ENCODE results near the gene SOX18. TPM values are rescaled to one million over a fixed set of nuclear protein-coding genes. Genes with fewer than 3 reads are reported as not detected.
A peak's percentile ranks its signal among the peaks of the same experiment; 100 is the strongest.

SOX18 gene
- total and polyA plus RNA-seq, 2 of the 13 experiments (the other 11 are each of a cell fraction or from before 2014, with no cell fraction given): 1.6 to 1.9 TPM

- TF ChIP-seq MAFG (CRISPR knock-in tag; IDR thresholded peaks at IDR 0.05): no peak
- peak; percentile 71; the same call in 1 of the 2 replicates for TF ChIP-seq ZNF792 (CRISPR knock-in tag; IDR thresholded peaks at IDR 0.05)
- TF ChIP-seq PAF1 (CRISPR knock-in tag; IDR thresholded peaks at IDR 0.05): no peak
- no peak for TF ChIP-seq XRCC5 (optimal IDR thresholded peaks at IDR 0.05; ENCODE audit: low read length)
- TF ChIP-seq PPARG (CRISPR knock-in tag; conservative IDR thresholded peaks at IDR 0.05): peak; percentile 80
- no peak for TF ChIP-seq ZNF580 (CRISPR knock-in tag; IDR thresholded peaks at IDR 0.05; ENCODE audit: borderline replicate concordance, low read depth)
- peak; percentile 83; the same call in 1 of the 2 replicates for TF ChIP-seq ZNF446 (CRISPR knock-in tag; IDR thresholded peaks at IDR 0.05)
- peak; percentile 88; the same call in 1 of the 2 replicates for TF ChIP-seq ZNF614 (CRISPR knock-in tag; IDR thresholded peaks at IDR 0.05; ENCODE audit: borderline replicate concordance)
Measured at GRCh38 chr20:64055893-64056638, 6.6 kb upstream of the SOX18 start (continued).

- POLR2A ChIA-PET: interaction anchor here (1.1 to 9.4 kb wide), 6 partner anchors 6 to 348 kb away, joined by 3 to 252 read pairs (median 19); partner anchors contain the start of genes ARFRP1, C20orf204, TCEA2 and ZGPAT
- peak overlapping the region; percentile 40 to 69 (median 42); a peak in 5 of 6 replicates for H3K4me3 ChIP-seq (replicated peaks in 1 of 3; ENCODE audit: insufficient read depth in 1 of 3, low read depth in 2 of 3, low read length in 3 of 3)
- H3K4me1 ChIP-seq (ENCODE audit: insufficient read depth, low read length): peaks cover 91% of the 10 kb centered on the region
- DNase-seq (ENCODE audit: low spot score) (no peak), FAIRE-seq (no peak), ATAC-seq (no peak)
- peak overlapping the region; percentile 72 for H3K9ac ChIP-seq (ENCODE audit: insufficient read depth, low read depth, low read length)
- peak overlapping the region; percentile 77 for H3K27ac ChIP-seq (ENCODE audit: extremely low read length, insufficient read depth, low read length)
- intact Hi-C loops (cut with micrococcal nuclease; ENCODE audit: unreplicated experiment): loop anchor here (2.0 kb wide), 1 partner anchor 13 kb away; no protein-coding TSS in a partner anchor
- no peak overlapping the region for H2AFZ ChIP-seq (ENCODE audit: low read length)
- no peaks in the 10 kb centered on the region for H4K20me1 ChIP-seq (ENCODE audit: insufficient read depth, low read length)
- in situ Hi-C loops (cut with HindIII; ENCODE audit: extremely low pct_ligation_motif_present, low pct_unique_long_range_greater_than_20kb): loop anchor here (5.0 kb wide), 1 partner anchor 78 kb away; the partner anchor contains the start of gene SAMD10
- BruUV-seq (replicated peaks): no TSS peak
- no peaks in the 10 kb centered on the region for H3K36me3 ChIP-seq (replicated peaks in 1 of 2; ENCODE audit: control insufficient read depth in 1 of 2, insufficient read depth in 2 of 2, low read length in 2 of 2)
- no peaks in the 10 kb centered on the region for H3K79me2 ChIP-seq (ENCODE audit: insufficient read depth, low read length)
- CTCF ChIA-PET (ENCODE audit: low intra/inter-chr PET ratio, low total read pairs): interaction anchor here (2.0 to 3.7 kb wide), 2 partner anchors 14 to 75 kb away, joined by 13 to 33 read pairs; partner anchors contain the start of genes PRPF6 and SAMD10
- no peaks in the 10 kb centered on the region; a peak in 1 of 5 replicates for H3K27me3 ChIP-seq (ENCODE audit: control insufficient read depth in 1 of 2, insufficient read depth in 2 of 2, low read length in 2 of 2)
- H3K4me2 ChIP-seq (ENCODE audit: low read depth, low read length): peak overlapping the region; percentile 87
- 34% methylated on average over 5 of the region's 9 CpGs for WGBS (ENCODE audit: low lambda C conversion rate)
- no peaks in the 10 kb centered on the region for H3K9me3 ChIP-seq (ENCODE audit: low read length)
- TF ChIP-seq ZNF615 (CRISPR knock-in tag; IDR thresholded peaks at IDR 0.05; ENCODE audit: borderline replicate concordance): 0 out of 2 replicates have a peak, but pooled peaks have one; percentile 75
- 0 out of 2 replicates have a peak, but pooled peaks have one; percentile 22 for TF ChIP-seq ZNF12 (CRISPR knock-in tag; IDR thresholded peaks at IDR 0.05)
- peak; percentile 100 for TF ChIP-seq KDM1A (CRISPR knock-in tag; IDR thresholded peaks at IDR 0.05)
- TF ChIP-seq TBX3 (IDR thresholded peaks at IDR 0.05; ENCODE audit: borderline replicate concordance): peak; percentile 22; the same call in 1 of the 2 replicates
- no peak for TF ChIP-seq ZNF543 (CRISPR knock-in tag; IDR thresholded peaks at IDR 0.05)
- TF ChIP-seq ZNF780A (CRISPR knock-in tag; IDR thresholded peaks at IDR 0.05): no peak
- no peak for TF ChIP-seq CBX1 (IDR thresholded peaks at IDR 0.05; ENCODE audit: low read depth)
- TF ChIP-seq ZNF235 (CRISPR knock-in tag; IDR thresholded peaks at IDR 0.05; ENCODE audit: borderline replicate concordance): 0 out of 2 replicates have a peak, but pooled peaks have one; percentile 29
- 0 out of 2 replicates have a peak, but pooled peaks have one; percentile 4 for TF ChIP-seq ZNF580 (CRISPR knock-in tag; IDR thresholded peaks at IDR 0.05; ENCODE audit: borderline replicate concordance, low read depth)
- no peak for TF ChIP-seq KAT7 (CRISPR knock-in tag; IDR thresholded peaks at IDR 0.05; ENCODE audit: borderline replicate concordance)
- TF ChIP-seq GMEB2 (CRISPR knock-in tag; IDR thresholded peaks at IDR 0.05; ENCODE audit: low read depth): no peak
- TF ChIP-seq TFAP4 (IDR thresholded peaks at IDR 0.05; ENCODE audit: borderline replicate concordance, low read depth): 0 out of 2 replicates have a peak, but pooled peaks have one; percentile 31
- TF ChIP-seq ZNF317 (CRISPR knock-in tag; IDR thresholded peaks at IDR 0.05): peak; percentile 28; the same call in 1 of the 2 replicates
Measured at GRCh38 chr20:64055396-64055892, 6.0 kb upstream of the SOX18 start.

All from HepG2 (cell line).